Natural killer cell (primary cell): ENCODE measurements around the gene SUN5. TPM values are rescaled to one million over a fixed set of nuclear protein-coding genes. Genes with fewer than 3 reads are reported as not detected.
"Not testable (repeated sequence)": the region's sequence is repeated elsewhere in the genome, so short reads cannot be mapped to it uniquely, and the experiment has no call there.

Source experiments
- ATAC-seq, 3 donors: fragments of 150-1000 bp in 2 of 3; fragments of 200-7000 bp in 1 of 3; cut with Tn5 transposase; 1 replicate in 1 of 3; 2 replicates in 2 of 3; pipeline ENCODE4 v1.10.0; 2021; ENCODE audit warnings: mild to moderate bottlenecking in 2 of 3, moderate library complexity in 2 of 3
- DNase-seq, 2 donors: peaks; one replicate each; pipeline versions ENCODE4 v3.0.0 to v3.0.0-alpha.2; 2013 to 2021; ENCODE audit warnings: mixed read lengths in 1 of 2
- H3K27ac ChIP-seq: one replicate; pipeline ENCODE4 v1.5.1; 2013; ENCODE audit warnings: mild to moderate bottlenecking, low read length
- H3K27me3 ChIP-seq: one replicate; pipeline ENCODE4 v1.6.1; 2013; ENCODE audit warnings: low read length; ENCODE audit not compliant: control insufficient read depth, insufficient read depth
- H3K36me3 ChIP-seq: one replicate; pipeline ENCODE4 v1.6.1; 2013; ENCODE audit warnings: low read length; ENCODE audit not compliant: control insufficient read depth, insufficient read depth
- H3K4me1 ChIP-seq: one replicate; pipeline ENCODE4 v1.6.1; 2013; ENCODE audit warnings: low read length; ENCODE audit not compliant: control insufficient read depth, insufficient read depth
- H3K4me3 ChIP-seq: one replicate; pipeline ENCODE4 v1.5.1; 2013; ENCODE audit warnings: low read length
- H3K9me3 ChIP-seq: one replicate; pipeline ENCODE4 v1.6.1; 2013; ENCODE audit warnings: low read length; ENCODE audit not compliant: control insufficient read depth, insufficient read depth
- H3K27ac Mint-ChIP-seq, 2 donors: one replicate each; pipeline ENCODE4 v1.8.0; 2022; ENCODE audit warnings: mild to moderate bottlenecking in 2 of 2, mixed read lengths in 2 of 2, moderate library complexity in 1 of 2
- H3K27me3 Mint-ChIP-seq, 2 donors: one replicate each; pipeline ENCODE4 v1.8.0; 2022; ENCODE audit warnings: low read depth in 2 of 2, mixed read lengths in 2 of 2
- H3K36me3 Mint-ChIP-seq: one replicate; pipeline ENCODE4 v1.8.0; 2022; ENCODE audit warnings: mixed read lengths
- H3K4me1 Mint-ChIP-seq, 2 donors: one replicate each; pipeline ENCODE4 v1.8.0; 2022; ENCODE audit warnings: mixed read lengths in 2 of 2
- H3K4me3 Mint-ChIP-seq: one replicate; pipeline ENCODE4 v1.8.0; 2022; ENCODE audit warnings: mild to moderate bottlenecking, moderate library complexity, mixed read lengths
- H3K9me3 Mint-ChIP-seq, 2 donors: one replicate each; pipeline ENCODE4 v1.8.0; 2022; ENCODE audit warnings: mixed read lengths in 2 of 2
- WGBS: methylation state at CpG from one replicate; pipeline ENCODE4 v1.1.7; 2013; ENCODE audit warnings: missing lambda C conversion rate; ENCODE audit not compliant: insufficient coverage; 5-methylcytosine and 5-hydroxymethylcytosine counted together
- intact Hi-C: fragments of 100-400 bp; cut with micrococcal nuclease; formaldehyde crosslinking; loops from one replicate; pipeline ENCODE4 v1.14.2; 2022
- total RNA-seq, 4 donors: library from RNA; stranded (reverse); fragments of 120-200 nt in 1 of 4; gene quantifications; one replicate each; pipeline versions ENCODE4 v1.2.3 to v1.2.4, GENCODE V29; 2013 to 2022
- TF ChIP-seq, protein P1 (sequence below): fragments of 200-600 bp; IDR thresholded peaks from one replicate; pipeline ENCODE4 v1.8.0; 2022; ENCODE audit warnings: antibody characterized with exemption

The SUN5 gene
- total RNA-seq, 3 donors from 2014 or later (not counting 1 experiment from before 2014, with no cell fraction given): not detected

DNA sequence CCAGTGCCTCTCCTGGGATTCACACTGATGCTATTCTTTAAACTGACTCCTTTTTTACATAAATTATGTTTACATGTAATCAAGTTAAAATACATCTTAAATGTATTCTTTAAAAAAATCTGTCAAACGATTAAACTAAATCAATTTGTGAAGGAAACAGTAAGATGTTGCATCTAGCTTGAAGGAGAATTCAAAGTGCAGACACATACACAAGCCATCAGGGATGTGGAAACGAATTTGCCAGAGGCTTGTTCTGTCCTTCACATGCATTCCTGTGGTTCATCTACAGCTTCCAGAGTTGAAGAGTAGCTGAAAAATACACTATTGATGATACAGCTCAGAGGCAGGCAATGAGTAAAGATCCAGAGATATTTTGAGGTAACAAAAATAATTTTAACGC lies 42.2 kb upstream of the SUN5 start:
- H3K36me3 Mint-ChIP-seq: peaks cover 9% of the 10 kb centered on the region
- Histone ChIP-seq H3K27ac (no peak overlapping the region), H3K27me3 (no peaks in the 10 kb centered on the region), H3K4me3 (no peak overlapping the region), H3K36me3 (no peaks in the 10 kb centered on the region), H3K4me1 (no peaks in the 10 kb centered on the region), H3K9me3 (peaks cover 24% of the 10 kb centered on the region)
- no peak for DNase-seq
- no peak for ATAC-seq
- no peak overlapping the region for H3K4me3 Mint-ChIP-seq
- TF ChIP-seq, protein P1, sequence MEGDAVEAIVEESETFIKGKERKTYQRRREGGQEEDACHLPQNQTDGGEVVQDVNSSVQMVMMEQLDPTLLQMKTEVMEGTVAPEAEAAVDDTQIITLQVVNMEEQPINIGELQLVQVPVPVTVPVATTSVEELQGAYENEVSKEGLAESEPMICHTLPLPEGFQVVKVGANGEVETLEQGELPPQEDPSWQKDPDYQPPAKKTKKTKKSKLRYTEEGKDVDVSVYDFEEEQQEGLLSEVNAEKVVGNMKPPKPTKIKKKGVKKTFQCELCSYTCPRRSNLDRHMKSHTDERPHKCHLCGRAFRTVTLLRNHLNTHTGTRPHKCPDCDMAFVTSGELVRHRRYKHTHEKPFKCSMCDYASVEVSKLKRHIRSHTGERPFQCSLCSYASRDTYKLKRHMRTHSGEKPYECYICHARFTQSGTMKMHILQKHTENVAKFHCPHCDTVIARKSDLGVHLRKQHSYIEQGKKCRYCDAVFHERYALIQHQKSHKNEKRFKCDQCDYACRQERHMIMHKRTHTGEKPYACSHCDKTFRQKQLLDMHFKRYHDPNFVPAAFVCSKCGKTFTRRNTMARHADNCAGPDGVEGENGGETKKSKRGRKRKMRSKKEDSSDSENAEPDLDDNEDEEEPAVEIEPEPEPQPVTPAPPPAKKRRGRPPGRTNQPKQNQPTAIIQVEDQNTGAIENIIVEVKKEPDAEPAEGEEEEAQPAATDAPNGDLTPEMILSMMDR: no peak
- no peak overlapping the region for H3K27ac Mint-ChIP-seq
- H3K9me3 Mint-ChIP-seq: peaks cover 6 to 12% of the 10 kb centered on the region in 2 donors
- no peaks in the 10 kb centered on the region for H3K27me3 Mint-ChIP-seq
- intact Hi-C loops: no loop called here
- WGBS: 71% methylated on average over 2 of the region's 3 CpGs
- no peaks in the 10 kb centered on the region for H3K4me1 Mint-ChIP-seq

DNA sequence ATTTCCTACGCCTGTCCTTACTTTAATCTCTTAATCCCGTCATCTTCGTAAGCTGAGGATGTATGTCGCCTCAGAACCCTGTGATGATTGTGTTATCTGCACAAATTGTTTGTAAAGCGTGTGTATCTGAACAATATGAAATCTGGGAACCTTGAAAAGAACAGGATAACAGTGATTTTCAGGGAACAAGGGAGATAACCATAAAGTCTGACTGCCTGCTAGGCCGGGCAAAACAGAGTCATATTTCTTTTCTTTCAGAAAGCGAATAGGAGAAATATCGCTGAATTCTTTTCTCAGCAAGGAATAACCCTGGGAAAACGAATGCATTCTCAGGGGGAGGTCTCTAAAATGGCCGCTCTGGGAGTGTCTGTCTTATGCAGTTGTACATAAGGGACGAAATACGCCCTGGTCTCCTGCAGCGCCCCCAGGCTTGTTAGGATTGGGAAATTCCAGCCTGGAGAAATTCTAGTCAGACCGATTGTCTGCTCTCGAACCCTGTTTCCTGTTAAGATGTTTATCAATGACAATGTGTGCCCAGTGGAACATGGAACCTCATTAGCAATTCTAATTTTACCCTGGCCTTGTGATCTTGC lies 41.0 kb upstream of the SUN5 start:
- H3K4me1 Mint-ChIP-seq, H3K27ac Mint-ChIP-seq, ATAC-seq, H3K4me1 ChIP-seq, H3K36me3 ChIP-seq, H3K4me3 ChIP-seq, H3K27me3 Mint-ChIP-seq, DNase-seq, H3K27ac ChIP-seq, H3K4me3 Mint-ChIP-seq, H3K36me3 Mint-ChIP-seq, H3K27me3 ChIP-seq, intact Hi-C loops: not testable (repeated sequence)
- peaks cover 6 to 12% of the 10 kb centered on the region in 2 donors for H3K9me3 Mint-ChIP-seq
- peaks cover 24% of the 10 kb centered on the region for H3K9me3 ChIP-seq
- 82% methylated on average over 14 of the region's 15 CpGs for WGBS

DNA sequence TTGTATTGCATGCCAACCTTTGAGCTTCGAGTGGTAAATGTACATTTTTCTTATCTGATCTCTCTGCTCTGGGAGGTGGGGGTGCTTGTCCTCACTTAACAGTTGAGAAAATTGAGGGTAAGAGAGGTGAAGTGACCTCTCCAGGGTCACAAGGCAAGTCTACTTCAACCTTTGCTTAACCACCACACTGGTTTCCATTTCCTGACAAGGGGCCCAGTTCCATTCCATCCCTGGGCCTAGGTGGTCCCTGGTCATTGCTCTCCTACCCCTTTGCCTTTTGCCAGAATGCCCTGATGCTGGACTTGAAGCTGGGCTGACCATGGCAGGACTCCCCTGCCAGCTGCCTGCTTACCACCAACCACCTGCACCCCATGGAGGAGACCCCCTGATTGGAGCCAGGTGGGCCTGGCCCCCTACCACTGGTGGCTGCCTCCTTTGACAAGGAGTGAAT lies 39.5 kb upstream of the SUN5 start:
- Mint-ChIP-seq H3K27me3 (no peaks in the 10 kb centered on the region), H3K4me3 (no peak overlapping the region), H3K4me1 (no peaks in the 10 kb centered on the region), H3K9me3 (peaks cover 6 to 12% of the 10 kb centered on the region in 2 donors), H3K27ac (no peak overlapping the region), H3K36me3 (peaks cover 9% of the 10 kb centered on the region)
- H3K36me3 ChIP-seq: no peaks in the 10 kb centered on the region
- intact Hi-C loops: no loop called here
- DNase-seq (no peak), ATAC-seq (no peak)
- H3K9me3 ChIP-seq: peaks cover 24% of the 10 kb centered on the region
- no peaks in the 10 kb centered on the region for H3K4me1 ChIP-seq
- H3K27me3 ChIP-seq: no peaks in the 10 kb centered on the region
- TF ChIP-seq, protein P1: no peak
- H3K27ac ChIP-seq: no peak overlapping the region
- no peak overlapping the region for H3K4me3 ChIP-seq
- WGBS: 75% methylated on average over 1 of the region's 1 CpG

DNA sequence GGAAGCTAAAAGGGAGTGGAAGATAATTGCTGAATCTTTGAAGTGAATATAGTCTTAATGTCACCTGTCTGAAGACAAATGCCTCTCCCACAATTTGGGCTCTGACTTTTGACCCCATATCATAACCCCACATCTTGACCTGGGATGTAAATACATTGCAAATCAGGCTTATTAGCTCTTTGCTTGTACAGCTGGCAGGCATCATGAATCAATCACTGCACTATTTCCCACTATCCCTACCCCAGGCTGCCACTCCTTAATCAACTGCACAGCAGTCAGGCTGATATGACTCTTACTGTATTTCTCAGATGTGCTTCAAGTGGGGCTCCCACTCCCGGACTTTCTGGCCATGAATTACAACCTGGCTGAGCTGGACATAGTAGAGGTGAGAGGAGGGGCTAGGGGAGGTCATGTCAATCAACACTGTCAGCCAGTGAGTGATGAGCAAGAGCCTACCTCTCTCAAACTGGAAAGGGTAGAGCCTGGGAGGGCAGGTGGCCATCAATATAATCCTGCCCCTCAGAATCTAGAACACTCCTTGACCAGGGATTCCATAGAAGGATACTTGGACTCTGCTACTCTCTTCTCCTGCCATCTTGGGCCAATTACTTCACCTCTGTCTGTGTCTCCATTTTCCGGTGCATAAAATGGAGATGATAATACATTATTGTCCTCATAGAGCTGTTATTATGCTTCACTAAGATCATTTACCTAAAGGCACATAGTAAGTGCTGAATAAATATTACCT lies 38.9 kb upstream of the SUN5 start:
- no peaks in the 10 kb centered on the region for H3K4me1 ChIP-seq
- H3K4me1 Mint-ChIP-seq: no peaks in the 10 kb centered on the region
- H3K9me3 Mint-ChIP-seq: peaks cover 6 to 12% of the 10 kb centered on the region in 2 donors
- no peaks in the 10 kb centered on the region for H3K36me3 ChIP-seq
- no peak for DNase-seq
- no peak overlapping the region for H3K4me3 ChIP-seq
- 90% methylated on average over 1 of the region's 2 CpGs for WGBS
- TF ChIP-seq, protein P1: no peak
- H3K9me3 ChIP-seq: peaks cover 24% of the 10 kb centered on the region
- H3K27me3 ChIP-seq: no peaks in the 10 kb centered on the region
- no peak overlapping the region for H3K27ac ChIP-seq
- ATAC-seq: no peak
- no peak overlapping the region for H3K27ac Mint-ChIP-seq
- no peak overlapping the region for H3K4me3 Mint-ChIP-seq
- peaks cover 9% of the 10 kb centered on the region for H3K36me3 Mint-ChIP-seq
- intact Hi-C loops: no loop called here
- H3K27me3 Mint-ChIP-seq: peaks cover 0 to 2% of the 10 kb centered on the region in 2 donors
